Suprapubic skin (tissue), 3 donors: ENCODE results near the gene NFIL3.

Source experiments
- CTCF ChIP-seq, 2 donors: fragments of 200-600 bp in 1 of 2; fragments of 450-650 bp in 1 of 2; sonication (generic) in 1 of 2; IDR thresholded peaks; one replicate each; pipeline ENCODE4 v1.5.1; 2016 to 2019; ENCODE audit warnings: antibody characterized with exemption in 2 of 2, mild to moderate bottlenecking in 1 of 2, moderate library complexity in 1 of 2
- EP300 ChIP-seq: sonication (generic); formaldehyde crosslinking; IDR thresholded peaks from one replicate; pipeline ENCODE4 v1.6.1; 2017; ENCODE audit warnings: antibody characterized with exemption

- TF ChIP-seq EP300 (no peak), CTCF (IDR thresholded peaks at IDR 0.05) (no peak)
Observed at GRCh38 chr9:91428436-91428835, 4.8 kb upstream of the NFIL3 start.
